SK-N-SH (cell line): ENCODE data around the gene PUM1. TPM values are rescaled to one million over a fixed set of nuclear protein-coding genes. Genes with fewer than 3 reads are reported as not detected.
"Not testable (repeated sequence)": the region's sequence is repeated elsewhere in the genome, so short reads cannot be mapped to it uniquely, and the experiment has no call there.

Source experiments
- CTCF ChIA-PET: fragments of 300-600, 350-600 bp; formaldehyde crosslinking; extraction: SDS; loops from one replicate; lab custom pipeline; 2021; lab: Yijun Ruan, JAX
- POLR2A ChIA-PET: fragments of 350-600 bp; sonication (Branson Sonifier 250); formaldehyde crosslinking; extraction: SDS; loops from one replicate; lab custom pipeline; 2020; ENCODE audit warnings: antibody characterized with exemption, inconsistent platforms; lab: Yijun Ruan, JAX
- DNase-seq: peaks from one replicate; pipeline ENCODE4 v3.0.0; 2012
- H2AFZ ChIP-seq: fragments of 200-600 bp; sonication (generic); 2 replicates; pipeline ENCODE4 v1.8.1; 2016; ENCODE audit warnings: antibody characterized with exemption, mild to moderate bottlenecking, low read depth
- H3F3A ChIP-seq: fragments of 200-600 bp; sonication (generic); replicated peaks from 2 replicates; pipeline ENCODE3; 2016; ENCODE audit warnings: antibody characterized with exemption, mild to moderate bottlenecking; ENCODE audit not compliant: insufficient read depth
- H3K27ac ChIP-seq, 2 experiments: fragments of 200-500 bp in 1 of 2; fragments of 200-600 bp in 1 of 2; sonication (Bioruptor generic) in 1 of 2; sonication (generic), shearing (Covaris generic) in 1 of 2; 2 replicates each; pipeline versions ENCODE4 v1.5.1 to v1.6.1; 2014 to 2016; ENCODE audit warnings: low read depth in 2 of 2, inconsistent platforms in 1 of 2, low read length in 1 of 2, mild to moderate bottlenecking in 1 of 2, mixed read lengths in 1 of 2
- H3K27me3 ChIP-seq: fragments of 200-600 bp; sonication (generic), shearing (Covaris generic); 2 replicates; pipeline ENCODE4 v1.6.1; 2016; ENCODE audit warnings: mixed run types; ENCODE audit not compliant: insufficient read depth
- H3K36me3 ChIP-seq, 2 experiments: fragments of 200-500 bp in 1 of 2; fragments of 200-600 bp in 1 of 2; sonication (Bioruptor generic) in 1 of 2; sonication (generic) in 1 of 2; replicated peaks in 1 of 2; 2 replicates each; pipeline versions ENCODE3 to v1.5.1; 2014 to 2016; ENCODE audit warnings: low read length in 1 of 2, mild to moderate bottlenecking in 1 of 2; ENCODE audit not compliant: insufficient read depth in 2 of 2, control insufficient read depth in 1 of 2
- H3K4me1 ChIP-seq, 2 experiments: fragments of 200-500 bp in 1 of 2; fragments of 200-600 bp in 1 of 2; sonication (Bioruptor generic) in 1 of 2; sonication (generic), shearing (Covaris generic) in 1 of 2; 2 replicates each; pipeline versions ENCODE4 v1.5.1 to v1.6.1; 2014 to 2016; ENCODE audit warnings: low read depth in 1 of 2, low read length in 1 of 2, mixed run types in 1 of 2; ENCODE audit not compliant: insufficient read depth in 2 of 2, control insufficient read depth in 1 of 2
- H3K4me2 ChIP-seq: fragments of 200-600 bp; sonication (generic), shearing (Covaris generic); 2 replicates; pipeline ENCODE4 v1.6.1; 2017; ENCODE audit warnings: mixed run types
- H3K4me3 ChIP-seq, 2 experiments: fragments of 200-500 bp in 1 of 2; fragments of 200-600 bp in 1 of 2; sonication (Bioruptor generic) in 1 of 2; sonication (generic), shearing (Covaris generic) in 1 of 2; 2 replicates each; pipeline versions ENCODE4 v1.5.1 to v1.8.1; 2014 to 2016; ENCODE audit warnings: low read depth in 2 of 2, inconsistent platforms in 1 of 2, low read length in 1 of 2, mild to moderate bottlenecking in 1 of 2, mixed read lengths in 1 of 2, moderate library complexity in 1 of 2
- H3K79me2 ChIP-seq: fragments of 200-600 bp; sonication (generic); 2 replicates; pipeline ENCODE4 v1.8.1; 2017; ENCODE audit warnings: mild to moderate bottlenecking; ENCODE audit not compliant: insufficient read depth
- H3K9ac ChIP-seq: fragments of 200-600 bp; sonication (generic); 2 replicates; pipeline ENCODE4 v1.6.1; 2017; ENCODE audit warnings: mixed run types
- H3K9me2 ChIP-seq: fragments of 200-600 bp; sonication (generic); 2 replicates; pipeline ENCODE4 v1.6.1; 2017; ENCODE audit warnings: mixed run types
- H3K9me3 ChIP-seq: fragments of 200-600 bp; sonication (generic); 2 replicates; pipeline ENCODE4 v1.6.1; 2017; ENCODE audit warnings: mixed run types, mild to moderate bottlenecking, moderate library complexity
- H4K20me1 ChIP-seq: fragments of 200-600 bp; sonication (generic); 2 replicates; pipeline ENCODE4 v1.6.1; 2017; ENCODE audit warnings: mild to moderate bottlenecking, mixed run types; ENCODE audit not compliant: insufficient read depth
- EP300 ChIP-seq, 2 experiments: IDR thresholded peaks; 2 replicates each; pipeline versions ENCODE4 v1.4.0 to v1.6.1; 2012; ENCODE audit warnings: borderline replicate concordance in 1 of 2, low read depth in 1 of 2, low read length in 1 of 2
- EZH2phosphoT487 ChIP-seq: fragments of 200-600 bp; sonication (generic); IDR thresholded peaks from 2 replicates; pipeline ENCODE4 v1.6.1; 2017; ENCODE audit warnings: low read depth, mixed run types, mild to moderate bottlenecking, antibody characterized with exemption, moderate library complexity, borderline replicate concordance
- FOSL2 ChIP-seq: IDR thresholded peaks from 2 replicates; pipeline ENCODE4 v1.4.0; 2012; ENCODE audit warnings: low read depth, mild to moderate bottlenecking, moderate library complexity, borderline replicate concordance
- FOXM1 ChIP-seq: IDR thresholded peaks from 2 replicates; pipeline ENCODE4 v1.4.0; 2012; ENCODE audit warnings: low read depth, mild to moderate bottlenecking
- GABPA ChIP-seq: IDR thresholded peaks from 2 replicates; pipeline ENCODE4 v1.4.0; 2012; ENCODE audit warnings: low read depth, mild to moderate bottlenecking
- MEF2A ChIP-seq: IDR thresholded peaks from 2 replicates; pipeline ENCODE4 v1.4.0; 2012; ENCODE audit warnings: low read depth, borderline replicate concordance
- MXI1 ChIP-seq: IDR thresholded peaks from 2 replicates; pipeline ENCODE4 v1.6.1; 2012; ENCODE audit warnings: mild to moderate bottlenecking, low read depth, low read length, improper control_type of control experiment
- NFIC ChIP-seq: IDR thresholded peaks from 2 replicates; pipeline ENCODE4 v1.4.0; 2012; ENCODE audit warnings: borderline replicate concordance
- POLR2AphosphoS5 ChIP-seq: IDR thresholded peaks from 2 replicates; pipeline ENCODE4 v1.6.1; 2012; ENCODE audit warnings: low read depth, low read length
- REST ChIP-seq: IDR thresholded peaks from 2 replicates; pipeline ENCODE4 v1.6.1; 2012; ENCODE audit warnings: mild to moderate bottlenecking, low read depth, low read length, moderate library complexity
- RXRA ChIP-seq: IDR thresholded peaks from 2 replicates; pipeline ENCODE4 v1.4.0; 2012; ENCODE audit warnings: low read depth, mild to moderate bottlenecking, borderline replicate concordance
- SIN3A ChIP-seq: IDR thresholded peaks from 2 replicates; pipeline ENCODE4 v1.6.1; 2012; ENCODE audit warnings: low read depth, mild to moderate bottlenecking, low read length, moderate library complexity, borderline replicate concordance
- SMC3 ChIP-seq: IDR thresholded peaks from 2 replicates; pipeline ENCODE4 v1.6.1; 2012; ENCODE audit warnings: low read depth, low read length, improper control_type of control experiment
- TEAD4 ChIP-seq: IDR thresholded peaks from 2 replicates; pipeline ENCODE4 v1.4.0; 2012; ENCODE audit warnings: mild to moderate bottlenecking, borderline replicate concordance; ENCODE audit not compliant: insufficient read depth
- USF2 ChIP-seq: fragments of 150-350 bp; IDR thresholded peaks from 2 replicates; pipeline ENCODE4 v1.6.1; 2017; ENCODE audit warnings: antibody characterized with exemption, low read length, low read depth, borderline replicate concordance
- YY1 ChIP-seq: IDR thresholded peaks from 2 replicates; pipeline ENCODE4 v1.4.0; 2012; ENCODE audit warnings: low read depth, mild to moderate bottlenecking
- WGBS: methylation state at CpG from one replicate; pipeline ENCODE4 v1.1.6; 2017; ENCODE audit warnings: low lambda C conversion rate; 5-methylcytosine and 5-hydroxymethylcytosine counted together
- polyA plus RNA-seq, 3 experiments: library from polyadenylated mRNA; depleted of rRNA; stranded (reverse); fragments of >200 nt; gene quantifications; 2 replicates each; pipeline ENCODE4 v1.2.3, GENCODE V29; 2012

PUM1 gene
- polyA plus RNA-seq, 1 of the 3 experiments (the other 2 are of a cell fraction) = 66.7 TPM

GRCh38 chr1:31051611-31052010, 13.9 kb downstream of the PUM1 start:
- 24% methylated on average over 1 of the region's 1 CpG for WGBS
- POLR2A ChIA-PET = no interaction called here
- TF ChIP-seq GABPA = no peak
- TF ChIP-seq SMC3 = no peak
- no peak for TF ChIP-seq YY1
- TF ChIP-seq REST = no peak
- no peak for TF ChIP-seq EZH2phosphoT487
- TF ChIP-seq FOXM1 = no peak
- no peak overlapping the region for H3K4me2 ChIP-seq
- peaks cover 95% of the 10 kb centered on the region for H4K20me1 ChIP-seq
- H3K9me2 ChIP-seq = no peaks in the 10 kb centered on the region
- no peak overlapping the region for H2AFZ ChIP-seq
- no peaks in the 10 kb centered on the region; a peak in 1 of 4 replicates for H3K4me1 ChIP-seq
- CTCF ChIA-PET = no interaction called here
- peaks cover 23% of the 10 kb centered on the region for H3F3A ChIP-seq
- H3K79me2 ChIP-seq = peaks cover 100% of the 10 kb centered on the region
- no peaks in the 10 kb centered on the region for H3K27me3 ChIP-seq
- peaks cover 18 to 35% of the 10 kb centered on the region in 2 experiments for H3K36me3 ChIP-seq
- H3K9ac ChIP-seq = no peak overlapping the region
- no peak overlapping the region for H3K27ac ChIP-seq
- H3K9me3 ChIP-seq = no peaks in the 10 kb centered on the region
- no peak overlapping the region for H3K4me3 ChIP-seq
- DNase-seq = no peak

GRCh38 chr1:31047507-31047906, 18.0 kb downstream of the PUM1 start:
- H3K27me3 ChIP-seq, H3K9me3 ChIP-seq, H3K9me2 ChIP-seq, POLR2A ChIA-PET, CTCF ChIA-PET, H3F3A ChIP-seq, H3K4me1 ChIP-seq, H3K4me2 ChIP-seq, H3K4me3 ChIP-seq, H2AFZ ChIP-seq, H3K9ac ChIP-seq, DNase-seq: not testable (repeated sequence)
- peaks cover 4 to 33% of the 10 kb centered on the region in 2 experiments for H3K36me3 ChIP-seq
- WGBS = 88% methylated on average over 5 of the region's 5 CpGs
- peaks cover 100% of the 10 kb centered on the region for H3K79me2 ChIP-seq
- H4K20me1 ChIP-seq = peaks cover 95% of the 10 kb centered on the region
- peak overlapping the region in 1 of 2 experiments; percentile 3; a peak in 1 of 4 replicates for H3K27ac ChIP-seq

- H3K27ac ChIP-seq = no peak overlapping the region
- H3K9me3 ChIP-seq = no peaks in the 10 kb centered on the region
- ChIA-PET CTCF (interaction anchor here (0.6 kb wide), 1 partner anchor 201 kb away, joined by 3 read pairs; no protein-coding TSS in a partner anchor), POLR2A (no interaction called here)
- H2AFZ ChIP-seq = no peak overlapping the region
- no peak overlapping the region for H3K4me2 ChIP-seq
- peaks cover 93% of the 10 kb centered on the region for H4K20me1 ChIP-seq
- WGBS = 96% methylated on average over 2 of the region's 2 CpGs
- H3K36me3 ChIP-seq = peaks cover 0 to 38% of the 10 kb centered on the region in 2 experiments
- H3K79me2 ChIP-seq = peaks cover 99% of the 10 kb centered on the region
- H3K4me1 ChIP-seq = no peaks in the 10 kb centered on the region; a peak in 1 of 4 replicates
- no peak overlapping the region for H3K4me3 ChIP-seq
- peaks cover 4% of the 10 kb centered on the region for H3F3A ChIP-seq
- no peak for DNase-seq
- H3K9me2 ChIP-seq = no peaks in the 10 kb centered on the region
- H3K27me3 ChIP-seq = no peaks in the 10 kb centered on the region
- no peak overlapping the region for H3K9ac ChIP-seq
- TF ChIP-seq RXRA = no peak
- TF ChIP-seq MEF2A = no peak
- no peak for TF ChIP-seq TEAD4
- TF ChIP-seq USF2 = no peak
- no peak for TF ChIP-seq FOSL2
- no peak for TF ChIP-seq NFIC
- no peak for TF ChIP-seq MXI1
- no peak for TF ChIP-seq POLR2AphosphoS5
- TF ChIP-seq EZH2phosphoT487 = no peak
- no peak for TF ChIP-seq EP300 (IDR thresholded peaks at IDR 0.05; ENCODE audit: borderline replicate concordance in 1 of 2, low read depth in 1 of 2, low read length in 1 of 2)
- TF ChIP-seq GABPA = no peak
- no peak for TF ChIP-seq SIN3A
Observed at GRCh38 chr1:31043631-31044030, 21.9 kb downstream of the PUM1 start.
